HCT116 (cell line): ENCODE results near the gene CCDC117. TPM values are rescaled to one million over a fixed set of nuclear protein-coding genes. Genes with fewer than 3 reads are reported as not detected.

ENCODE experiments used
- ATAC-seq: fragments of 200-7000 bp; cut with Tn5 transposase; 2 replicates; pipeline ENCODE4 v1.9.1; 2020; ENCODE audit warnings: mild to moderate bottlenecking, moderate library complexity
- BruUV-seq: library from RNA; stranded (reverse); fragments of 400-500 nt; replicated peaks from 2 replicates; lab custom pipeline; 2021; lab: Mats Ljungman, UMichigan
- CTCF ChIA-PET: fragments of 300-600 bp; sonication (Branson Sonifier 250); formaldehyde crosslinking; loops from one replicate; lab custom pipeline; 2021; ENCODE audit warnings: antibody characterized with exemption; lab: Charles Lee
- POLR2A ChIA-PET: fragments of 300-600, 350-600 bp; sonication (Branson Sonifier 250); formaldehyde crosslinking; loops from one replicate; lab custom pipeline; 2021; ENCODE audit warnings: antibody characterized with exemption; lab: Charles Lee
- RAD21 ChIA-PET, 2 experiments: fragments of 300-600 bp; sonication (Branson Sonifier 250); formaldehyde crosslinking; loops; one replicate each; lab custom pipeline; 2023; ENCODE audit warnings: low total read pairs in 2 of 2; ENCODE audit not compliant: uncharacterized antibody in 2 of 2, unreplicated experiment in 2 of 2, low non-redundant PET in 1 of 2; lab: Charles Lee
- DNase-seq: peaks from one replicate; pipeline ENCODE4 v3.0.0-alpha.2; 2010; ENCODE audit warnings: low read depth, low spot score
- H2AFZ ChIP-seq: fragments of 200-600 bp; shearing (Covaris generic), sonication (generic); 2 replicates; pipeline ENCODE4 v1.6.1; 2017; ENCODE audit warnings: low read depth, mixed run types, mixed read lengths, antibody characterized with exemption, low read length; ENCODE audit not compliant: poor library complexity, severe bottlenecking
- H3K27ac ChIP-seq: 2 replicates; pipeline ENCODE4 v1.5.1; 2012; ENCODE audit warnings: low read depth, low read length
- H3K27me3 ChIP-seq: fragments of 200-600 bp; sonication (generic); 2 replicates; pipeline ENCODE4 v1.6.1; 2016; ENCODE audit warnings: mixed run types, low read length, mixed read lengths; ENCODE audit not compliant: insufficient read depth
- H3K36me3 ChIP-seq, 2 experiments: fragments of 200-500 bp in 1 of 2; fragments of 200-600 bp in 1 of 2; sonication (Bioruptor generic) in 1 of 2; sonication (generic) in 1 of 2; 2 replicates each; pipeline versions ENCODE4 v1.5.1 to v1.6.1; 2014 to 2016; ENCODE audit warnings: low read length in 2 of 2, inconsistent platforms in 1 of 2, mixed read lengths in 1 of 2, mixed run types in 1 of 2; ENCODE audit not compliant: insufficient read depth in 2 of 2, control insufficient read depth in 1 of 2
- H3K4me1 ChIP-seq, 2 experiments: fragments of 200-600 bp in 1 of 2; sonication (generic) in 1 of 2; 2 replicates each; pipeline versions ENCODE4 v1.5.1 to v1.6.1; 2012 to 2017; ENCODE audit warnings: low read length in 2 of 2, inconsistent platforms in 1 of 2, mild to moderate bottlenecking in 1 of 2, mixed read lengths in 1 of 2, mixed run types in 1 of 2, moderate library complexity in 1 of 2; ENCODE audit not compliant: insufficient read depth in 2 of 2, control insufficient read depth in 1 of 2
- H3K4me2 ChIP-seq: fragments of 200-600 bp; sonication (generic); 2 replicates; pipeline ENCODE4 v1.6.1; 2017; ENCODE audit warnings: mixed run types, low read length, mixed read lengths
- H3K4me3 ChIP-seq, 2 experiments: fragments of 200-600 bp in 1 of 2; sonication (generic) in 1 of 2; replicated peaks in 1 of 2; 2 replicates each; pipeline ENCODE4 v1.5.1; 2011 to 2016; ENCODE audit warnings: low read length in 2 of 2, control low read depth in 1 of 2, low read depth in 1 of 2, mild to moderate bottlenecking in 1 of 2, mixed read lengths in 1 of 2, mixed run types in 1 of 2
- H3K79me2 ChIP-seq: fragments of 200-600 bp; sonication (generic); 2 replicates; pipeline ENCODE4 v1.6.1; 2017; ENCODE audit warnings: mild to moderate bottlenecking, mixed run types, low read length, moderate library complexity, mixed read lengths; ENCODE audit not compliant: insufficient read depth
- H3K9ac ChIP-seq: fragments of 200-600 bp; sonication (generic); 2 replicates; pipeline ENCODE4 v1.6.1; 2016; ENCODE audit warnings: low read length, mixed read lengths
- H3K9me2 ChIP-seq: fragments of 200-600 bp; sonication (generic), shearing (Covaris generic); 2 replicates; pipeline ENCODE4 v1.6.1; 2017; ENCODE audit warnings: mixed run types, mild to moderate bottlenecking, moderate library complexity; ENCODE audit not compliant: insufficient read depth
- H3K9me3 ChIP-seq, 2 experiments: fragments of 200-500 bp in 1 of 2; fragments of 200-600 bp in 1 of 2; sonication (Bioruptor generic) in 1 of 2; sonication (generic) in 1 of 2; 2 replicates each; pipeline ENCODE4 v1.6.1; 2014 to 2017; ENCODE audit warnings: low read length in 2 of 2, mixed read lengths in 2 of 2, inconsistent platforms in 1 of 2, low read depth in 1 of 2, mild to moderate bottlenecking in 1 of 2, mixed run types in 1 of 2, moderate library complexity in 1 of 2; ENCODE audit not compliant: control insufficient read depth in 1 of 2, insufficient read depth in 1 of 2
- H4K20me1 ChIP-seq: fragments of 200-600 bp; sonication (generic), shearing (Covaris generic); 2 replicates; pipeline ENCODE4 v1.6.1; 2017; ENCODE audit warnings: mixed run types, mild to moderate bottlenecking, moderate library complexity; ENCODE audit not compliant: insufficient read depth
- CBX3 ChIP-seq: IDR thresholded peaks from 2 replicates; pipeline ENCODE4 v1.6.1; 2012; ENCODE audit warnings: low read depth
- CTCF ChIP-seq, 3 experiments: fragments of 200-600 bp in 1 of 3; sonication (generic) in 1 of 3; IDR thresholded peaks in 2 of 3; conservative IDR thresholded peaks in 1 of 3; 2 replicates each; pipeline ENCODE4 v1.5.1; 2012 to 2017; ENCODE audit warnings: low read depth in 2 of 3, low read length in 2 of 3, antibody characterized with exemption in 1 of 3, borderline replicate concordance in 1 of 3, control low read depth in 1 of 3, mild to moderate bottlenecking in 1 of 3, mixed read lengths in 1 of 3, mixed run types in 1 of 3, moderate library complexity in 1 of 3; ENCODE audit not compliant: insufficient read depth in 1 of 3
- ELF1 ChIP-seq: IDR thresholded peaks from 2 replicates; pipeline ENCODE4 v1.6.1; 2012; ENCODE audit warnings: low read depth, borderline replicate concordance
- EZH2 ChIP-seq: fragments of 200-600 bp; sonication (generic); IDR thresholded peaks from 2 replicates; pipeline ENCODE4 v1.6.1; 2017; ENCODE audit warnings: antibody characterized with exemption, mixed run types
- EZH2phosphoT487 ChIP-seq: fragments of 200-600 bp; IDR thresholded peaks from 2 replicates; pipeline ENCODE4 v1.6.1; 2018; ENCODE audit warnings: antibody characterized with exemption, borderline replicate concordance
- JUND ChIP-seq: IDR thresholded peaks from 2 replicates; pipeline ENCODE4 v1.6.1; 2012
- MAX ChIP-seq: IDR thresholded peaks from 2 replicates; pipeline ENCODE4 v1.6.1; 2012
- TCF7L2 ChIP-seq: IDR thresholded peaks from 2 replicates; pipeline ENCODE4 v1.7.0; 2011; ENCODE audit warnings: borderline replicate concordance, inconsistent platforms; ENCODE audit not compliant: insufficient read depth, insufficient read length; ENCODE audit errors: extremely low read depth
- ZBTB33 ChIP-seq: IDR thresholded peaks from 2 replicates; pipeline ENCODE4 v1.6.1; 2011; ENCODE audit warnings: mild to moderate bottlenecking, low read length, moderate library complexity; ENCODE audit not compliant: insufficient replicate concordance; ENCODE audit errors: extremely low read depth
- ZNF274 ChIP-seq: fragments of 200-500 bp; sonication (Bioruptor generic); IDR thresholded peaks from 2 replicates; pipeline ENCODE4 v1.6.1; 2014; ENCODE audit warnings: mild to moderate bottlenecking, low read depth, low read length, inconsistent platforms
- intact Hi-C: fragments of 100-400 bp; cut with micrococcal nuclease; formaldehyde crosslinking; loops from 2 replicates; pipeline ENCODE4 v1.10.0; 2022
- total RNA-seq: library from RNA; stranded (reverse); gene quantifications from one replicate; pipeline ENCODE4 v1.2.1, GENCODE V29; 2021; ENCODE audit not compliant: unreplicated experiment
- TF ChIP-seq, protein P1 (sequence below): IDR thresholded peaks from 2 replicates; pipeline ENCODE4 v1.6.1; 2012

The CCDC117 gene
- total RNA-seq, 1 experiment from 2014 or later = 22.1 TPM

- Histone ChIP-seq H3K4me1 (no peaks in the 10 kb centered on the region), H3K36me3 (peaks cover 20 to 42% of the 10 kb centered on the region in 2 experiments), H3K9me2 (no peaks in the 10 kb centered on the region), H3K4me2 (no peak overlapping the region), H3K9me3 (no peaks in the 10 kb centered on the region), H3K27me3 (no peaks in the 10 kb centered on the region), H3K79me2 (peaks cover 34% of the 10 kb centered on the region), H3K9ac (no peak overlapping the region), H4K20me1 (peaks cover 5% of the 10 kb centered on the region; the same call in 1 of the 2 replicates), H3K27ac (no peak overlapping the region), H3K4me3 (no peak overlapping the region), H2AFZ (no peak overlapping the region)
- ChIA-PET POLR2A (interaction anchor here (1.3 to 1.8 kb wide), 2 partner anchors 8 to 9 kb away, joined by 4 to 7 read pairs; partner anchors contain the start of gene XBP1), RAD21 (interaction anchor here (0.6 to 0.7 kb wide), 2 partner anchors 34 to 37 kb away, joined by 3 to 4 read pairs; no protein-coding TSS in a partner anchor), CTCF (interaction anchor here (1.0 to 2.6 kb wide), 5 partner anchors 37 to 454 kb away, joined by 3 to 15 read pairs (median 5); partner anchors contain the start of gene EMID1)
- BruUV-seq = no TSS peak
- DNase-seq (no peak), ATAC-seq (no peak)
- TF ChIP-seq TCF7L2 (no peak), MAX (no peak), JUND (no peak)
- intact Hi-C loops = loop anchor here (5.0 kb wide), 2 partner anchors 251 to 456 kb away; no protein-coding TSS in a partner anchor
Measured at GRCh38 chr22:28791124-28791523, 18.6 kb downstream of the CCDC117 start.

DNA sequence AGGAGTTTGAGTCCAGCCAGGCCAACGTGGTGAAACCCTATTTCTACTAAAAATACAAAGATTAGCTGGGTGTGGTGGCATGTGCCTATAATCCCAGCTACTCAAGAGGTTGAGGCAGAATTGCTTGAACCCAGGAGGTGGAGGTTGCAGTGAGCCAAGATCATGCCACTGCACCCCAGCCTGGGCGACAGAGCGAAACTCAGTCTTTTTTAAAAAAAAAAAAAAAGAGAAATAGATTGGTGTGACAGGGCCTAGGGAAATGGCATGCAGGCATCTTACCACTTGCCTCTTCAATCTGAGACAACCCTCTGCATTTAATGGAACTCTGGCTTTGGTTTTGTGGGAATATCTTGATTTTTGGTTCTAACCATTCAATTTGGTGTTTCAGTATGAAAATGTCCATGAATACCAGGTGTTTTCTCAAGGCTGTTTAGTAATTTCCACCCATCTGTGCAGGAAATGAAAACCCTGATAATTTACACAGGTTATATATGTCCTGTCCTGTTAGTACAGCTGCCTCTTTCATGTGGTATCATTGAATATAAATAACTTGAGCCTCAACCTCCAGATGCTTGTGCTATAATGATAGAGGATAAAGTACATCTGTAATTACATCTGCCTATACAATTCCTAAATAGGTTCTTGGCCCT, 19.5 kb downstream of the CCDC117 start:
- ChIA-PET CTCF (interaction anchor here (1.2 to 1.5 kb wide), 2 partner anchors 38 to 249 kb away, joined by 3 to 4 read pairs; no protein-coding TSS in a partner anchor), RAD21 (interaction anchor here in 1 of 2 experiments (0.7 kb wide), 1 partner anchor 33 kb away, joined by 3 read pairs; no protein-coding TSS in a partner anchor), POLR2A (no interaction called here)
- ATAC-seq (no peak), DNase-seq (no peak)
- intact Hi-C loops = loop anchor here (5.0 kb wide), 2 partner anchors 250 to 455 kb away; no protein-coding TSS in a partner anchor
- no peak overlapping the region for H3K9ac ChIP-seq
- H3K4me2 ChIP-seq = no peak overlapping the region
- H3K27me3 ChIP-seq = no peaks in the 10 kb centered on the region
- H3K9me3 ChIP-seq = no peaks in the 10 kb centered on the region
- H3K79me2 ChIP-seq = peaks cover 42% of the 10 kb centered on the region
- H3K4me3 ChIP-seq = no peak overlapping the region
- peaks cover 7% of the 10 kb centered on the region; the same call in 1 of the 2 replicates for H4K20me1 ChIP-seq
- no peaks in the 10 kb centered on the region for H3K9me2 ChIP-seq
- H3K36me3 ChIP-seq = peaks cover 25 to 45% of the 10 kb centered on the region in 2 experiments
- BruUV-seq = no TSS peak
- H3K4me1 ChIP-seq = no peaks in the 10 kb centered on the region
- no peak overlapping the region for H2AFZ ChIP-seq
- no peak overlapping the region for H3K27ac ChIP-seq
- TF ChIP-seq ELF1 = no peak
- TF ChIP-seq CBX3 = no peak
- TF ChIP-seq EZH2phosphoT487 = no peak
- TF ChIP-seq ZNF274 = no peak
- no peak for TF ChIP-seq CTCF (IDR thresholded peaks at IDR 0.05 in 2 of 3, conservative IDR thresholded peaks at IDR 0.05 in 1 of 3; ENCODE audit: borderline replicate concordance in 1 of 3, insufficient read depth in 1 of 3, low read depth in 2 of 3, low read length in 2 of 3)
- TF ChIP-seq EZH2 = no peak
- TF ChIP-seq, protein P1, sequence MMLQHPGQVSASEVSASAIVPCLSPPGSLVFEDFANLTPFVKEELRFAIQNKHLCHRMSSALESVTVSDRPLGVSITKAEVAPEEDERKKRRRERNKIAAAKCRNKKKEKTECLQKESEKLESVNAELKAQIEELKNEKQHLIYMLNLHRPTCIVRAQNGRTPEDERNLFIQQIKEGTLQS = no peak
- no peak for TF ChIP-seq ZBTB33
- TF ChIP-seq TCF7L2 = no peak
